B cell (primary cell): ENCODE data around the gene PAGE2. TPM values are rescaled to one million over a fixed set of nuclear protein-coding genes. Genes with fewer than 3 reads are reported as not detected.

ENCODE experiments used
- ATAC-seq: fragments of 200-7000 bp; cut with Tn5 transposase; one replicate; pipeline ENCODE4 v1.10.0; 2021; ENCODE audit warnings: low read depth, mild to moderate bottlenecking, moderate number of reproducible peaks, moderate library complexity
- CTCF ChIA-PET: fragments of 350-600 bp; sonication (Branson Sonifier 250); formaldehyde crosslinking; loops from one replicate; lab custom pipeline; 2021; ENCODE audit warnings: antibody characterized with exemption, inconsistent platforms; lab: Charles Lee
- POLR2A ChIA-PET: fragments of 350-600 bp; sonication (Branson Sonifier 250); formaldehyde crosslinking; loops from one replicate; lab custom pipeline; 2021; ENCODE audit warnings: antibody characterized with exemption; lab: Charles Lee
- DNase-seq: peaks from one replicate; pipeline ENCODE4 v3.0.0; 2013
- H2AFZ ChIP-seq: 2 replicates; pipeline ENCODE4 v1.6.1; 2012; ENCODE audit warnings: mild to moderate bottlenecking, low read depth, low read length; ENCODE audit not compliant: insufficient read depth, poor library complexity, severe bottlenecking
- H3K27ac ChIP-seq, 2 donors: 1 replicate in 1 of 2; 2 replicates in 1 of 2; pipeline ENCODE4 v1.5.1; 2012 to 2013; ENCODE audit warnings: low read length in 2 of 2, mild to moderate bottlenecking in 2 of 2, moderate library complexity in 1 of 2
- H3K27me3 ChIP-seq, 4 experiments: fragments of 200-600 bp in 1 of 4; sonication (generic) in 1 of 4; replicated peaks in 1 of 4; 1 replicate in 2 of 4; 2 replicates in 2 of 4; pipeline versions ENCODE4 v1.6.1 to v1.7.0; 2013 to 2016; ENCODE audit warnings: low read length in 3 of 4, mild to moderate bottlenecking in 2 of 4, mixed read lengths in 1 of 4, moderate library complexity in 1 of 4; ENCODE audit not compliant: insufficient read depth in 4 of 4, control insufficient read depth in 3 of 4; ENCODE audit errors: control extremely low read depth in 1 of 4
- H3K36me3 ChIP-seq, 2 experiments: replicated peaks in 1 of 2; 1 replicate in 1 of 2; 2 replicates in 1 of 2; pipeline versions ENCODE4 v1.6.1 to v1.7.1; 2013; ENCODE audit warnings: low read length in 1 of 2; ENCODE audit not compliant: insufficient read depth in 2 of 2, control insufficient read depth in 1 of 2; ENCODE audit errors: control extremely low read depth in 1 of 2, extremely low read depth in 1 of 2
- H3K4me1 ChIP-seq, 2 donors: fragments of 200-600 bp in 1 of 2; sonication (generic) in 1 of 2; 1 replicate in 1 of 2; 2 replicates in 1 of 2; pipeline versions ENCODE4 v1.5.1 to v1.6.1; 2013 to 2017; ENCODE audit warnings: low read length in 2 of 2; ENCODE audit not compliant: control insufficient read depth in 2 of 2, insufficient read depth in 2 of 2
- H3K4me2 ChIP-seq: replicated peaks from 2 replicates; pipeline ENCODE3; 2012; ENCODE audit warnings: mild to moderate bottlenecking, low read depth, low read length; ENCODE audit not compliant: poor library complexity, severe bottlenecking
- H3K4me3 ChIP-seq, 5 experiments: fragments of 200-600 bp in 1 of 5; sonication (generic) in 1 of 5; 1 replicate in 3 of 5; 2 replicates in 2 of 5; pipeline versions ENCODE4 v1.5.1 to v1.7.0; 2011 to 2016; ENCODE audit warnings: low read length in 4 of 5, mild to moderate bottlenecking in 4 of 5, low read depth in 2 of 5, control low read depth in 1 of 5, moderate library complexity in 1 of 5; ENCODE audit not compliant: insufficient read depth in 1 of 5; ENCODE audit errors: control extremely low read depth in 1 of 5, extremely low read depth in 1 of 5
- H3K79me2 ChIP-seq: fragments of 200-600 bp; sonication (generic); one replicate; pipeline ENCODE4 v1.6.0; 2016; ENCODE audit warnings: low read length; ENCODE audit not compliant: control insufficient read depth, insufficient read depth
- H3K9ac ChIP-seq: fragments of 200-600 bp; sonication (generic); 2 replicates; pipeline ENCODE4 v1.6.1; 2017; ENCODE audit warnings: mild to moderate bottlenecking, low read length, moderate library complexity
- H3K9me3 ChIP-seq, 3 donors: one replicate each; pipeline versions ENCODE4 v1.6.1 to v1.7.1; 2013; ENCODE audit warnings: low read length in 2 of 3; ENCODE audit not compliant: control insufficient read depth in 2 of 3, insufficient read depth in 1 of 3; ENCODE audit errors: control extremely low read depth in 1 of 3
- H4K20me1 ChIP-seq: 2 replicates; pipeline ENCODE4 v1.6.0; 2012; ENCODE audit warnings: mild to moderate bottlenecking, low read length; ENCODE audit not compliant: insufficient read depth, control insufficient read depth, poor library complexity, severe bottlenecking
- H3K27ac Mint-ChIP-seq: one replicate; pipeline ENCODE4 v1.8.0; 2021; ENCODE audit warnings: mixed read lengths
- H3K27me3 Mint-ChIP-seq: one replicate; pipeline ENCODE4 v1.8.0; 2021; ENCODE audit warnings: mixed read lengths
- H3K4me1 Mint-ChIP-seq: one replicate; pipeline ENCODE4 v1.8.0; 2021; ENCODE audit warnings: mixed read lengths
- H3K4me3 Mint-ChIP-seq: one replicate; pipeline ENCODE4 v1.8.0; 2021; ENCODE audit warnings: mixed read lengths
- H3K9me3 Mint-ChIP-seq: one replicate; pipeline ENCODE4 v1.8.0; 2022; ENCODE audit warnings: mixed read lengths; ENCODE audit not compliant: insufficient read depth
- EZH2 ChIP-seq: IDR thresholded peaks from 2 replicates; pipeline ENCODE4 v1.6.1; 2012; ENCODE audit warnings: borderline replicate concordance, low read depth, mild to moderate bottlenecking, moderate library complexity, low read length; ENCODE audit not compliant: insufficient read depth, poor library complexity, severe bottlenecking
- WGBS: methylation state at CpG from one replicate; pipeline ENCODE4 v1.1.5; 2013; ENCODE audit warnings: missing lambda C conversion rate; ENCODE audit not compliant: insufficient coverage; 5-methylcytosine and 5-hydroxymethylcytosine counted together
- intact Hi-C: fragments of 100-400 bp; cut with micrococcal nuclease; formaldehyde crosslinking; loops from one replicate; pipeline ENCODE4 v1.10.0; 2022
- polyA plus RNA-seq: library from polyadenylated mRNA; depleted of rRNA; stranded (reverse); fragments of >200 nt; gene quantifications from 2 replicates; pipeline ENCODE4 v1.2.3, GENCODE V29; 2012
- total RNA-seq, 2 donors: library from RNA; stranded (reverse); fragments of 120-200 nt in 1 of 2; gene quantifications; 1 replicate in 1 of 2; 2 replicates in 1 of 2; pipeline versions ENCODE4 v1.2.3 to v1.2.4, GENCODE V29; 2013 to 2022
- TF ChIP-seq, protein P1 (sequence below): fragments of 200-600 bp; IDR thresholded peaks from one replicate; pipeline ENCODE4 v1.8.0; 2022; ENCODE audit warnings: antibody characterized with exemption, mild to moderate bottlenecking

PAGE2 gene
- total and polyA plus RNA-seq, 2 donors (not counting 1 experiment from before 2014, with no cell fraction given), result not detected

DNA sequence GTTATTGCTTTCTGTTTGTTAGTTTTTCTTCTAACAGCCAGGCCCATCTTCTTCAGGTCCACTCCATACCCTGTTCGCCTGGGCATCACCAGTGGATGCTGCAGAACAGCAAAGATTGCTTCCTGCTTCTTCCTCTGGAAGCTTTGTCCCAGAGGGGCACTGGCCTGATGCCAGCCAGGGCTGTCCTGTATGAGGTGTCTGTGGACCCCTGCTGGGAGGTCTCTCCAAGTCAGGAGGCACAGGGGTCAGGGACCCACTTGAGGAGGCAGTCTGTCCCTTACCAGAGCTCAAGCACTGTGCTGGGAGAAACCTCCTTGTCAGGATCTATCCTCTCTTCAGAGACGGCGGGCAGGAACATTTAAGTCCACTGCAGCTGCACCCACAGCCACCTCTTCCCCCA lies 16.5 kb upstream of the PAGE2 start:
- H3K4me3 ChIP-seq, result no peak overlapping the region
- WGBS, result no CpG with 5 or more reads among the region's 3 CpGs
- no peak for ATAC-seq
- H3K9ac ChIP-seq, result no peak overlapping the region
- H3K4me2 ChIP-seq, result no peak overlapping the region
- CTCF ChIA-PET, result interaction anchor here (1.3 kb wide), 1 partner anchor 12 kb away, joined by 3 read pairs; no protein-coding TSS in a partner anchor
- H3K4me3 Mint-ChIP-seq, result no peak overlapping the region
- no peaks in the 10 kb centered on the region for H3K9me3 Mint-ChIP-seq
- no peaks in the 10 kb centered on the region for H3K79me2 ChIP-seq
- no peak overlapping the region for H3K27ac Mint-ChIP-seq
- intact Hi-C loops, result no loop called here
- no peaks in the 10 kb centered on the region for H3K27me3 ChIP-seq
- no peaks in the 10 kb centered on the region for H4K20me1 ChIP-seq
- no peaks in the 10 kb centered on the region for H3K4me1 ChIP-seq
- H3K27me3 Mint-ChIP-seq, result peaks cover 13% of the 10 kb centered on the region
- H2AFZ ChIP-seq, result no peak overlapping the region
- no peaks in the 10 kb centered on the region for H3K4me1 Mint-ChIP-seq
- no peak for DNase-seq
- H3K27ac ChIP-seq, result no peak overlapping the region
- TF ChIP-seq, protein P1, sequence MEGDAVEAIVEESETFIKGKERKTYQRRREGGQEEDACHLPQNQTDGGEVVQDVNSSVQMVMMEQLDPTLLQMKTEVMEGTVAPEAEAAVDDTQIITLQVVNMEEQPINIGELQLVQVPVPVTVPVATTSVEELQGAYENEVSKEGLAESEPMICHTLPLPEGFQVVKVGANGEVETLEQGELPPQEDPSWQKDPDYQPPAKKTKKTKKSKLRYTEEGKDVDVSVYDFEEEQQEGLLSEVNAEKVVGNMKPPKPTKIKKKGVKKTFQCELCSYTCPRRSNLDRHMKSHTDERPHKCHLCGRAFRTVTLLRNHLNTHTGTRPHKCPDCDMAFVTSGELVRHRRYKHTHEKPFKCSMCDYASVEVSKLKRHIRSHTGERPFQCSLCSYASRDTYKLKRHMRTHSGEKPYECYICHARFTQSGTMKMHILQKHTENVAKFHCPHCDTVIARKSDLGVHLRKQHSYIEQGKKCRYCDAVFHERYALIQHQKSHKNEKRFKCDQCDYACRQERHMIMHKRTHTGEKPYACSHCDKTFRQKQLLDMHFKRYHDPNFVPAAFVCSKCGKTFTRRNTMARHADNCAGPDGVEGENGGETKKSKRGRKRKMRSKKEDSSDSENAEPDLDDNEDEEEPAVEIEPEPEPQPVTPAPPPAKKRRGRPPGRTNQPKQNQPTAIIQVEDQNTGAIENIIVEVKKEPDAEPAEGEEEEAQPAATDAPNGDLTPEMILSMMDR, result no peak
- TF ChIP-seq EZH2, result no peak
- POLR2A ChIA-PET, result no interaction called here
- no peaks in the 10 kb centered on the region for H3K9me3 ChIP-seq
- no peaks in the 10 kb centered on the region for H3K36me3 ChIP-seq

DNA sequence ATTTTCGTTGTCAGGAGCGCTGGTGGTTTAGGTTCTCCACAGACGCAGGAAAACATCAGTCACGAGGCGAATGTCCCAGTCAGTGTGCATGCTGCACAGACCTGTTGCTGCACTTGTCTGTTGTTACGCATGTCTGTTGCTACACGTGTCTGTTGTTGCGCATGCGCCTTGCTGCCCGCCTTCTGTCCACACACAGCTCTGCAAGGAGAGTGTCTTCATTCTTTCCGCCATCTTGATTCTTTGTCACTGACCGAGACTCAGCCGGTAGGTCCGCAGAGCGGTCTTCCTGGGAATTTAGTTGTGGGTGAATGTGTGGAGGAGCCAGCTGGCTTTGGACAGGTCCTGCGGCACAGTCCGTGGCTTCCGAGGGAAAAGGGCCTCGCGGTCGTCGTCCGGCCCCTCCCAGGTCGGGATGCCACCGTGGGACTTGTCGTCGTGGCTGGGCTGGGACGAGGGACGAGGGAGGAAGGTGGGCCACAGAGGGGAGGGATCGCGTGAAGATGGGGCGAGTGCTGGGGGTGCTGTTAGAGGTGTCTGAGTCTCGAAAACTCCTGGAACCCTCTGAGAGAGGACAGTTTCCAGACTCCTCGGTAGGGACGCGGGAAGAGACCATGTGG lies 13.9 kb upstream of the PAGE2 start, which contains the start of gene PAGE2B:
Gene PAGE2B (plus strand): TSS at position 180 of the 617 bp plus-strand sequence. CDS start 1,012 bp downstream, outside the sequence.
- Mint-ChIP-seq H3K4me3 (no peak within 1 kb of the TSS), H3K27me3 (peaks cover 9% of the 10 kb centered on the region), H3K9me3 (no peaks in the 10 kb centered on the region), H3K4me1 (no peaks in the 10 kb centered on the region), H3K27ac (no peak within 1 kb of the TSS)
- Histone ChIP-seq H3K4me1 (no peaks in the 10 kb centered on the region), H3K9ac (no peak within 1 kb of the TSS), H3K4me2 (no peak within 1 kb of the TSS), H2AFZ (no peak within 1 kb of the TSS), H3K36me3 (no peaks in the 10 kb centered on the region), H3K27ac (no peak within 1 kb of the TSS), H3K27me3 (no peaks in the 10 kb centered on the region), H4K20me1 (no peaks in the 10 kb centered on the region), H3K4me3 (no peak within 1 kb of the TSS), H3K79me2 (no peaks in the 10 kb centered on the region), H3K9me3 (no peaks in the 10 kb centered on the region)
- ChIA-PET CTCF (no interaction called here), POLR2A (no interaction called here)
- TF ChIP-seq, protein P1, result no peak
- TF ChIP-seq EZH2, result no peak
- intact Hi-C loops, result no loop called here
- DNase-seq (no peak), ATAC-seq (no peak)
- 86% methylated on average over 25 of the region's 36 CpGs for WGBS
